Measurements from ENCODE around the gene TEX22.

TEX22 gene

DNA sequence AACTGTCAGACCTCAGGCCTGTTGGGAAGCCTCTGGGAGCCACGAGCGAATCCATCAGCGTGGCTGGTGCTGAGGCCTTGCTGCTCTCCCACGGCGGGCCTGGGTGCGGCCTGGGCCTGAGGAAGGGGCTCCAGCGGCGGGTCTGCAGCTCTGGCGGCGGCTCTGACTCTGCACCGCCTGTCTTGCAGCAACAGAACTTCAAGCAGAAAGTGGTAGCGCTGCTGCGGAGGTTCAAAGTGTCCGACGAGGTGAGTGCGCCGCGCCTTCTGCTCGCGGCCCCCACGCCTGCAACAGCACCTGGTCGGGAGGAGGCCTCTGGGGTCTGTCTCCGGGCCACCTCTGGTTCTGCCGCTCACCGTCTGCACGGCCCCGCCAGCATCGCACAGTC is 28.7 kb upstream of the TEX22 start:
- no peak overlapping the region for H4K8ac ChIP-seq (ENCODE audit: low read depth, low read length)
- H3K9ac ChIP-seq (ENCODE audit: low read depth, low read length, poor library complexity): peak overlapping the region; percentile 18
- no peak overlapping the region for H2BK120ac ChIP-seq (ENCODE audit: low read depth, low read length)
- no peak overlapping the region for H2AFZ ChIP-seq (ENCODE audit: low read length)
- H3K36me3 ChIP-seq (replicated peaks in 1 of 2; ENCODE audit: control insufficient read depth in 2 of 2, insufficient read depth in 2 of 2, low read length in 2 of 2): peaks cover 0 to 48% of the 10 kb centered on the region in 2 donors
- H3K4me1 ChIP-seq (ENCODE audit: control insufficient read depth in 2 of 2, insufficient read depth in 1 of 2, low read depth in 1 of 2, low read length in 2 of 2): no peaks in the 10 kb centered on the region
- no peak overlapping the region for H2BK12ac ChIP-seq (ENCODE audit: low read length)
- H4K91ac ChIP-seq (ENCODE audit: low read depth, low read length, poor library complexity): peak overlapping the region; percentile 85
- no peak overlapping the region for H2BK15ac ChIP-seq (ENCODE audit: low read length)
- H3K4ac ChIP-seq (ENCODE audit: low read length): no peak overlapping the region
- H3K14ac ChIP-seq (ENCODE audit: low read length): no peak overlapping the region
- no CpG with 5 or more reads among the region's 28 CpGs for WGBS, 2 donors (ENCODE audit: extremely low coverage in 2 of 2, insufficient read length in 2 of 2, insufficient replicate concordance in 1 of 2)
- peaks cover 0 to 5% of the 10 kb centered on the region in 2 donors for H3K9me3 ChIP-seq (replicated peaks in 1 of 2; ENCODE audit: control insufficient read depth in 2 of 2, insufficient read depth in 1 of 2, low read depth in 1 of 2, low read length in 2 of 2)
- H3K23ac ChIP-seq (ENCODE audit: low read depth, low read length, poor library complexity): no peak overlapping the region
- no peaks in the 10 kb centered on the region for H3K27me3 ChIP-seq (ENCODE audit: control insufficient read depth in 3 of 3, insufficient read depth in 3 of 3, low read depth in 1 of 3, low read length in 3 of 3)
- no peaks in the 10 kb centered on the region for H3K79me1 ChIP-seq (ENCODE audit: low read depth, low read length)
- H3K4me3 ChIP-seq (ENCODE audit: low read length in 2 of 2): no peak overlapping the region
- no peak overlapping the region for H3K4me2 ChIP-seq (ENCODE audit: insufficient read depth, low read length, poor library complexity, severe bottlenecking)
- H2BK5ac ChIP-seq (ENCODE audit: low read length): no peak overlapping the region
- no peak for DNase-seq (ENCODE audit: low spot score)
- H3K27ac ChIP-seq (replicated peaks; ENCODE audit: low read length): no peak overlapping the region
- no peak overlapping the region for H3K18ac ChIP-seq (ENCODE audit: low read length)
- no peak overlapping the region for H2AK5ac ChIP-seq (ENCODE audit: low read depth, low read length)

DNA sequence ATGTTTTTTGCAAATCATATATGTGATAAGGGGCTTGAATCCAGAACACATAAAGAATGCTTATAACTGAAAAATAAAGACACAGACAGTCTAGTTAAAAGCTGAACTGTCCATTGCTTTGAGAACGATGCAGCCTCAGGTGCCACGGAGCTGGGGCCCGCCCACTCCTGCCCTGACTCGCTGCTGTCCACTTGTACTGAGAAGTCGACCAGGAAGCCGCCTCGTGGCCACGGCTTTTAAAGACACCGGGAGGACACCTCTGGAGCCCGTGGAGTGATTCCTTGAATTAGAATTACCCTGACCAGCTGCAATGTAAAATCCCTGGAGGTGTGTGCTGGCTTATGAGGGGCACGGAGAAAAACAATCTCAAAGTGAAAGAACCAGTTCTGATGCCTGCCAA is 23.9 kb upstream of the TEX22 start:
- Histone ChIP-seq H3K9ac (ENCODE audit: low read depth, low read length, poor library complexity) (no peak overlapping the region), H3K23ac (ENCODE audit: low read depth, low read length, poor library complexity) (no peak overlapping the region), H3K27me3 (ENCODE audit: control insufficient read depth in 3 of 3, insufficient read depth in 3 of 3, low read depth in 1 of 3, low read length in 3 of 3) (no peaks in the 10 kb centered on the region), H2BK15ac (ENCODE audit: low read length) (no peak overlapping the region), H2BK120ac (ENCODE audit: low read depth, low read length) (no peak overlapping the region), H3K79me1 (ENCODE audit: low read depth, low read length) (peaks cover 4% of the 10 kb centered on the region), H2AFZ (ENCODE audit: low read length) (no peak overlapping the region), H4K8ac (ENCODE audit: low read depth, low read length) (no peak overlapping the region), H3K4ac (ENCODE audit: low read length) (no peak overlapping the region), H4K91ac (ENCODE audit: low read depth, low read length, poor library complexity) (no peak overlapping the region), H3K4me3 (ENCODE audit: low read length in 2 of 2) (no peak overlapping the region), H3K36me3 (replicated peaks in 1 of 2; ENCODE audit: control insufficient read depth in 2 of 2, insufficient read depth in 2 of 2, low read length in 2 of 2) (peaks cover 0 to 31% of the 10 kb centered on the region in 2 donors), H2AK5ac (ENCODE audit: low read depth, low read length) (no peak overlapping the region), H3K4me1 (ENCODE audit: control insufficient read depth in 2 of 2, insufficient read depth in 1 of 2, low read depth in 1 of 2, low read length in 2 of 2) (no peaks in the 10 kb centered on the region), H2BK12ac (ENCODE audit: low read length) (no peak overlapping the region), H3K9me3 (replicated peaks in 1 of 2; ENCODE audit: control insufficient read depth in 2 of 2, insufficient read depth in 1 of 2, low read depth in 1 of 2, low read length in 2 of 2) (peaks cover 0 to 5% of the 10 kb centered on the region in 2 donors), H2BK5ac (ENCODE audit: low read length) (no peak overlapping the region), H3K18ac (ENCODE audit: low read length) (no peak overlapping the region), H3K4me2 (ENCODE audit: insufficient read depth, low read length, poor library complexity, severe bottlenecking) (no peak overlapping the region), H3K27ac (replicated peaks; ENCODE audit: low read length) (no peak overlapping the region), H3K14ac (ENCODE audit: low read length) (no peak overlapping the region)
- no peak for DNase-seq (ENCODE audit: low spot score)
- no CpG with 5 or more reads among the region's 11 CpGs for WGBS, 2 donors (ENCODE audit: extremely low coverage in 2 of 2, insufficient read length in 2 of 2, insufficient replicate concordance in 1 of 2)

GRCh38 chr14:105375635-105376057 is 22.7 kb upstream of the TEX22 start:
- Histone ChIP-seq H3K18ac (ENCODE audit: low read length) (no peak overlapping the region), H3K9ac (ENCODE audit: low read depth, low read length, poor library complexity) (no peak overlapping the region), H4K91ac (ENCODE audit: low read depth, low read length, poor library complexity) (no peak overlapping the region), H2AFZ (ENCODE audit: low read length) (no peak overlapping the region), H3K4me1 (ENCODE audit: control insufficient read depth in 2 of 2, insufficient read depth in 1 of 2, low read depth in 1 of 2, low read length in 2 of 2) (no peaks in the 10 kb centered on the region), H2BK120ac (ENCODE audit: low read depth, low read length) (no peak overlapping the region), H4K8ac (ENCODE audit: low read depth, low read length) (no peak overlapping the region), H2BK12ac (ENCODE audit: low read length) (no peak overlapping the region), H3K27ac (replicated peaks; ENCODE audit: low read length) (no peak overlapping the region), H3K23ac (ENCODE audit: low read depth, low read length, poor library complexity) (no peak overlapping the region), H2AK5ac (ENCODE audit: low read depth, low read length) (no peak overlapping the region), H2BK5ac (ENCODE audit: low read length) (no peak overlapping the region), H3K4me3 (ENCODE audit: low read length in 2 of 2) (no peak overlapping the region), H3K36me3 (replicated peaks in 1 of 2; ENCODE audit: control insufficient read depth in 2 of 2, insufficient read depth in 2 of 2, low read length in 2 of 2) (peaks cover 0 to 36% of the 10 kb centered on the region in 2 donors), H2BK15ac (ENCODE audit: low read length) (no peak overlapping the region), H3K27me3 (ENCODE audit: control insufficient read depth in 3 of 3, insufficient read depth in 3 of 3, low read depth in 1 of 3, low read length in 3 of 3) (no peaks in the 10 kb centered on the region), H3K4ac (ENCODE audit: low read length) (no peak overlapping the region), H3K4me2 (ENCODE audit: insufficient read depth, low read length, poor library complexity, severe bottlenecking) (no peak overlapping the region), H3K79me1 (ENCODE audit: low read depth, low read length) (peaks cover 6% of the 10 kb centered on the region), H3K9me3 (replicated peaks in 1 of 2; ENCODE audit: control insufficient read depth in 2 of 2, insufficient read depth in 1 of 2, low read depth in 1 of 2, low read length in 2 of 2) (peaks cover 0 to 5% of the 10 kb centered on the region in 2 donors), H3K14ac (ENCODE audit: low read length) (no peak overlapping the region)
- no peak for DNase-seq (ENCODE audit: low spot score)
- WGBS, 2 donors (ENCODE audit: extremely low coverage in 2 of 2, insufficient read length in 2 of 2, insufficient replicate concordance in 1 of 2): no CpG with 5 or more reads among the region's 4 CpGs

DNA sequence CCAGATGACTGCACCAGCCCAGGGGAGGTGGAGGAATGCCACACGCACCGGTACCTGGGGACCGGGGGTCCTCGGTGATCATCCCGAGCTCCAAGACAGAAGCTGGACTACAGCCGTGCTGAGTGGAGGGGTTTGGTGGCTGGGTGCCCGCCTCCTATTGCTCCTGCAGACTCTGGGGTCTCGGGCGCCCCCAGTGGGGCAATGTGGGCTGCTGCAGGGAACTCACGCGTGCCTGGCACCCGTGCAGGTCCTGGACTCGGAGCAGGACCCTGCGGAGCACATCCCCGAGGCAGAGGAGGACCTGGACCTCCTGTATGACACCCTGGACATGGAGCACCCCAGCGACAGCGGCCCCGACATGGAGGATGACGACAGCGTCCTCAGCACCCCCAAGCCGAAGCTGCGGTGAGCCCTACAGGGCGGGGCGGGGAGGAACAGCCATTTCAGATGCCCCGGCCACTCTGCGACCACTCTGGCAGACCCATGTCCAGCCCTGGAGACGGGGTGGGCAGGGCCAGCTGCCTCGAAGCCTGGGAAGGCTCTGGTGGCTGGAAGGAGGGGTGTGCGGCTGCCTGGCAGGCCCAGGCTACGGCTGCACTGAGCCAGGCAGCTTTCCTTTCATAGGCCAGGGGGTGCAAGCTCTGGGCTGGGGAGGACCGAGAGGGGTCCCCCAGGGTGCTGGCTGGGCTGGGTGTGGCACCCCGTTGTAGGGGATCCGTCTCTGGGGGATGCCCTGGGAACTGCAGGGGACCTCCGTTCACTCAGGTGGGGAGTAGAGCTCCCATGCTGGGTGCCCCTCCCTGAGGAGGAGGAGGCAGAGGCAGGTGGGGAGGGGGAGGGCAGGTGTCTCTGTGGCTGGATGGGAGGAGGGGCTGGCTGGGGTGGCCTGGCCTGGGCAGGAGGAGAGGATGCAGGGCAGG is 21.6 kb upstream of the TEX22 start:
- Histone ChIP-seq H3K27me3 (ENCODE audit: control insufficient read depth in 3 of 3, insufficient read depth in 3 of 3, low read depth in 1 of 3, low read length in 3 of 3) (no peaks in the 10 kb centered on the region), H3K4ac (ENCODE audit: low read length) (no peak overlapping the region), H4K8ac (ENCODE audit: low read depth, low read length) (no peak overlapping the region), H2AK5ac (ENCODE audit: low read depth, low read length) (peak overlapping the region; percentile 50), H3K36me3 (replicated peaks in 1 of 2; ENCODE audit: control insufficient read depth in 2 of 2, insufficient read depth in 2 of 2, low read length in 2 of 2) (peaks cover 0 to 33% of the 10 kb centered on the region in 2 donors), H2BK15ac (ENCODE audit: low read length) (no peak overlapping the region), H3K9me3 (replicated peaks in 1 of 2; ENCODE audit: control insufficient read depth in 2 of 2, insufficient read depth in 1 of 2, low read depth in 1 of 2, low read length in 2 of 2) (peaks cover 0 to 5% of the 10 kb centered on the region in 2 donors), H3K79me1 (ENCODE audit: low read depth, low read length) (peaks cover 6% of the 10 kb centered on the region), H3K9ac (ENCODE audit: low read depth, low read length, poor library complexity) (peak overlapping the region; percentile 75), H2BK120ac (ENCODE audit: low read depth, low read length) (no peak overlapping the region), H3K4me3 (ENCODE audit: low read length in 2 of 2) (no peak overlapping the region), H3K4me1 (ENCODE audit: control insufficient read depth in 2 of 2, insufficient read depth in 1 of 2, low read depth in 1 of 2, low read length in 2 of 2) (no peaks in the 10 kb centered on the region), H3K18ac (ENCODE audit: low read length) (peak overlapping the region; percentile 36), H3K14ac (ENCODE audit: low read length) (peak overlapping the region; percentile 28), H2BK5ac (ENCODE audit: low read length) (no peak overlapping the region), H4K91ac (ENCODE audit: low read depth, low read length, poor library complexity) (no peak overlapping the region), H3K23ac (ENCODE audit: low read depth, low read length, poor library complexity) (peak overlapping the region; percentile 62), H2AFZ (ENCODE audit: low read length) (no peak overlapping the region), H3K4me2 (ENCODE audit: insufficient read depth, low read length, poor library complexity, severe bottlenecking) (no peak overlapping the region), H3K27ac (replicated peaks; ENCODE audit: low read length) (no peak overlapping the region), H2BK12ac (ENCODE audit: low read length) (no peak overlapping the region)
- DNase-seq (ENCODE audit: low spot score): no peak
- no CpG with 5 or more reads among the region's 34 CpGs for WGBS, 2 donors (ENCODE audit: extremely low coverage in 2 of 2, insufficient read length in 2 of 2, insufficient replicate concordance in 1 of 2)
